IPS DF 4.7 (cell line): ENCODE results near the gene MGAT5.

Experiments used
- DNase-seq: peaks from one replicate; pipeline ENCODE4 v3.0.0-alpha.2; 2013; ENCODE audit warnings: low spot score; ENCODE audit errors: extremely low read depth

Gene MGAT5

GRCh38 chr2:134253117-134253704 lies 661 bp upstream of the MGAT5 start:
- no peak for DNase-seq

DNA sequence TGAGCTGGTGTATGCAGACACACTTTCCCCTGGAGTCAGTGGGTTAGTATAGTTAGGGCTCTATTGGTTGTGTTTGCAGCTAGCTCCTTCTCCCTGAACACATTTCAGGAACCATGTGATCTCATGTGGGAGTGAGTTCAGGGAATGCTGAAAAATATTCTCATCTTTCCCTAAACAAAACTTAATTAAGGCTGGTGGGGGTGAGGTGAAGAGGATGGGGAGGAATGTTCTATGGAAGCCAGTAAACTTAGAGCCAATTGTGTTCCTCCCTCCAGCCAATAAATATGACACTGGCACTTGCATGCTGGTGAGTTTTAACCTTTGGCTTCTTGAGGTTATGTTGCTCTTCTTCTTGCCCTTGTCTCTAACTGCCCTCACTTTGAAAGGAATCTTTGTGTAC lies 952 bp downstream of the MGAT5 start:
- DNase-seq = no peak

- DNase-seq = no peak
Observed at GRCh38 chr2:134256956-134257355, 3.1 kb downstream of the MGAT5 start.

- no peak for DNase-seq
Observed at GRCh38 chr2:134257509-134257908, 3.6 kb downstream of the MGAT5 start.

DNA sequence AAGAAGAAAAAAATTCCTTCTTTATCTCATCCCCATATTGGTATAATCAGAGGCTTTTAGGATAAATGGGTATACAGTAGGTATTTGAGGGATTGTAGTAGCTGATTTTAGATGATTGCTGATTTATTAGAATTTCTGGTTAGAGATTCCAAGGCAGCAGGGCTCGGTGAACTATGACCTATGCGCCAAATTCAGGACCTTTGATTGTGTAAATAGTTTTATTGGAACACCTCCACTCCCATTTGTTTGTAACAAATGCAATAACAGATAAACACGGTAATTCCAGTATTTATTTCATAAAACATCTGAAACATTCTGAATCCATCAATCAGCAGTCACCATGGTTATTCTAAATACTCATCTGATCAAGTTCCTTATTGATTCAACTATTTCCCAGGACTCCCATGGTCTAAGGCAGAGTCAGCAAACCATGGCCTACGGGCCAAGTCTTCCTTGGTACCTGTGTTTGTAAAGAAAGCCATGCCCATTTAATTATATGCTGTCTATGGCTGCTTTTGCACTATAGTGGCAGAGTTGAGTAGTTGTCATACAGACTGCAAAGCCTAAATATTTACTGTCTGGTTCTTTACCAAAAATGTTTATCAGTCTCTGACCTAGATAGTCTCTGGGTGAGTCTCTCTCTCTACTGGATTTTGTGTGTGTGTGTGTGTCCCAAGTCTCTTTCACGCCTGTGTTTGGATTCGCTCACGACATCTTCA lies 4.3 kb downstream of the MGAT5 start:
- DNase-seq = no peak

GRCh38 chr2:134258684-134259388 lies 5.0 kb downstream of the MGAT5 start:
- no peak for DNase-seq

- DNase-seq = no peak
Observed at GRCh38 chr2:134259571-134259970, 5.7 kb downstream of the MGAT5 start.

- no peak for DNase-seq
Observed at GRCh38 chr2:134259994-134260393, 6.1 kb downstream of the MGAT5 start.

DNA sequence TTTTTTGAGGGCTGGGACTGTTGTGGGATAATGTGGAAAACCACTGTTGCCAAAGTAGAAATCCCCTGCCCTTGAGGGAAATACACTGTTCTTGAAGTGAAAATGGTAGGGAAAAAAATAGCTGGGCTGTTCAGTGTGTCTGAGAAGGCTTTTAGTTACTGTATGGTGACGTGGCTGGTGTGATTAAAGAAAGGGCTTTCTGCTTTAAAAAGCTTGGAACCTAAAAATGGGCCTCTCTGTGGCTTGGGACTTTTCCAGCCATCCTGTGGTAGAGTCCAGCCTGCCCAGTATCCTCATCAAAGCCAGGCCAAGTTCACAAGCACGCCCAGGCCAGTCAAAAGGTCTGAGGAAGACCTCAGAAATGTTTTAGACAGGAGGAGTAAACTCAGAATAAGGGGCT lies 6.8 kb downstream of the MGAT5 start:
- DNase-seq = no peak

GRCh38 chr2:134261398-134262131 lies 7.7 kb downstream of the MGAT5 start:
- no peak for DNase-seq

- DNase-seq = no peak
Observed at GRCh38 chr2:134262684-134263083, 8.8 kb downstream of the MGAT5 start.

DNA sequence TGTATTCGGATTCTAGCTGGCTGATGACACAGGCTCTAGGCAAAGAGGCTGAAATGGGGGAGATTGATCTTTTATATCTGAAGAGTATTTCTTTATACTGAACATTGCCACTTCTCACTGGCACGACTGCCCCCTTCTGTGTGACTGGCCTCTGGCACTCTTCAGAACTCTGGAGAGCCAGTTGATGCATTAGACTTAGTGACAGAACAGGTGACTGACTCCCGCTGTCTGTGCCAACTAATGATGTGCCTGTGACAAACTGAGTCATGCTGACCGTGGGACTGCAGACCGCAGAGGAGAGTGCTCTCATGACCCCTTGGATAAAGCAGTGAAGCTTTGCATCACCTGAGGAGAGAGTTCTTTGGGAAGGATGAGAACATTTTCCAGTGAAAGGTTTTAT lies 14.4 kb downstream of the MGAT5 start:
- DNase-seq = no peak

- DNase-seq = no peak
Observed at GRCh38 chr2:134269230-134269629, 15.4 kb downstream of the MGAT5 start.

DNA sequence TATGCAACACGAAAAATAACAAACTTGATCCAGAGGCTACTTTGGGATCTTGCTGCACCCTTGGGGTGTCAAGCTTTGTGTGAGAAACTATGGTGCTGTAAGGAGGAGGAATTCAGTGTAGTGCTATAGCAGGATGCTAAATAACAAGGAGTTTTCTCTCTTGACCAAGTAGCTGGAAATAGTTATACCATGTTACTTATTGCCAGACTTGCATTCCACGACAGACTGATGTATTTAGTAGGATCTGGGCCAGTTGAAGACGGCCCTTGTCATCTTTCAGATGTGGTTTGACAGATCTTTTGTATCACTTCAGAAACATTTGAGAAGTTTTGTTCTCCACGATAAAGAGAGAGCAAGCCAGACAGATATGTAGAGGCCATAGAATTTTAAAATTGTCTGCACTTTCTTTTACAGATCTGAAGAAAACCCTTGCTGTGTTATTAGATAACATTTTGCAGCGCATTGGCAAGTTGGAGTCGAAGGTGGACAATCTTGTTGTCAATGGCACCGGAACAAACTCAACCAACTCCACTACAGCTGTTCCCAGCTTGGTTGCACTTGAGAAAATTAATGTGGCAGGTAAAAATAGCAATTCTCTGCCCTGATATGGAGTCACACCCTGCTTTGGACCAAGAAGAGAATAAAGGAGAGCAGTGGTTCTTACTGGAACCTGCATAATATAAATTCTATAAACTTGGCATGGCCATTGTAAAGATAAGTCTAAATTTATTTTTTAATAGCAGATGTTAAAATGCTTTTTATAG lies 16.3 kb downstream of the MGAT5 start:
- DNase-seq = no peak

DNA sequence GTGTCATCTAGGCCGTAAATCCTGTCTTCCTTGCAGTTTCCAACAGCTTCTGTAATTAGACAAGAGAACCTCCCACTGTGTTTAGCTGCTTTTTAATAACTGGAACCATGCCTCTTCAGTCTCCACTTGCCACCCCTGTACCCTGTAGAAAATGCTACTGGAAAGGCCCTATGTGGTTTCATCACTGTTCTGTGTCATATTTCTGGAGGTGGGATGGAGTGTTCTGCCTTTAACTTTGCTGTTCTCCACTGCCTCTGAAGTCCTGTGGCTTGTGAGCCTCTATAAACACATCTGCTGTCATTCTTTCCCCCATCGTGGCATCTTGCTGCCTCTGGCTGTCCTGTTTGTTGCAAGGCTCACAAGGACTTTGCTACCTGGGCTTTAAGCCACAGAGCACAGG lies 17.9 kb downstream of the MGAT5 start:
- DNase-seq = no peak

- no peak for DNase-seq
Observed at GRCh38 chr2:134272806-134273205, 18.9 kb downstream of the MGAT5 start.

DNA sequence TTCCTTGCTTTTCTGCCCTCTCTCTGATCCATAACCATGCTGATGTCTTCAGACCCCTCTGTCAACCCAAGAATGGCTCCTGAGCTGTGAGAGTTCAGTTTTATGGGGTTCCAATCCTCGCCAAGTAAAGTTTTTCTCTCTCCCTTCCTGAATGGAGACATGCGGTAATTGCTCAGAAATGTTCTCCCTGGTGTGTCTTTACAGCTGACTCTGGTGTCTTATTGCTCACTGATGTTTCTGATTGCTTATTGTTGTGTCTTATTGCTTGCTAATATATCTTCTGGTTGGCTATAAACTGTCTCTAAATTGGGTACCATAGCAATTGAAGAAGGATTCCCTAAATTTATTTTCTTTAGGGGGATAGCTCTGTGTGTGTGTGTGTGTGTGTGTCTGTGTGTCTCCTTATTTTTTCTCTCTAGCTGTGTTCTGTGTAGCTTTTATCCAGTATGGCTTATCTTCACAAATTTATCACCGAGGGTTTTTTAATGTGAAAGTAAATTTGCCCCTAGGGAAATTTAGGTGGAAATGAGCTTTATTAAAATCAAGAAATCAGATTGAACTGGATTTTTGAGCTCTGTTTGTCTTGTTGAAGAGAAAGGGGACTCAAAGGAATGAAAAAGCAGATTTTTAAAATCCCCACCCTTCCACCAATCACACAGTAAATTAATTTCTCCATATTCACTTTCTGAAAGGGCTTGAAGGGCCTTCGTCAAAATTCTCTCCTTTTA lies 19.5 kb downstream of the MGAT5 start:
- DNase-seq = no peak

DNA sequence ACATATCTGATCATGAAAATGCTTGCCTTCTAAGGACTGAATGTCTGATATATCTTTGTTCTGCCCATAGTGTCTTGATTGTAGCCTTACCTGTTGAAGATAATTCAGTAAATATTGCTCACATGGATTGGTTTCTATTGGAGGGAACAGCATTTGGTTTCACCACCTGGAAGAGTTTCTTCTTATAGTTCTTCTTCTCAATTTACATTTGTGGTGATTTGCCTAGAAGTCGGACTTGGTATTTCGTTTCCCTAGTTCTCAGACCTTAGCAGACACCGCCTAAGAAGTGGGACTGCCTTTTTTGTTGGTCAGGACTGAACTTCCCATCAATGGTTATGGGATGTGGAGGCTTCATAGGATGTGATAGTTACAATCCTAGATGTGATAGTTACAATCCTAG lies 20.2 kb downstream of the MGAT5 start:
- no peak for DNase-seq

- no peak for DNase-seq
Observed at GRCh38 chr2:134275058-134275862, 21.4 kb downstream of the MGAT5 start.
